Activated CD8-positive, alpha-beta memory T cell treated with anti-CD3 and anti-CD28 coated beads for 48 hours (primary cell): ENCODE data around the gene CENPS.
"Not testable (repeated sequence)": the region's sequence is repeated elsewhere in the genome, so short reads cannot be mapped to it uniquely, and the experiment has no call there.

ENCODE experiments used
- DNase-seq, 3 experiments: peaks; one replicate each; pipeline ENCODE4 v3.0.0-alpha.2; 2020; ENCODE audit warnings: low read depth in 2 of 3, low spot score in 2 of 3

CENPS gene

GRCh38 chr1:10418741-10419140 lies 11.5 kb upstream of the CENPS start:
- DNase-seq, result not testable (repeated sequence)

- DNase-seq, result no peak
Observed at GRCh38 chr1:10419351-10419750, 10.9 kb upstream of the CENPS start.

GRCh38 chr1:10421637-10422036 lies 8.6 kb upstream of the CENPS start:
- no peak for DNase-seq

- no peak for DNase-seq
Observed at GRCh38 chr1:10424034-10424433, 6.2 kb upstream of the CENPS start.

- no peak for DNase-seq
Observed at GRCh38 chr1:10424651-10425050, 5.6 kb upstream of the CENPS start.

- not testable (repeated sequence) for DNase-seq
Observed at GRCh38 chr1:10425826-10426534, 4.3 kb upstream of the CENPS start.

- DNase-seq, result not testable (repeated sequence)
Observed at GRCh38 chr1:10426535-10426848, 3.7 kb upstream of the CENPS start.

GRCh38 chr1:10428984-10429383 lies 1.2 kb upstream of the CENPS start:
- DNase-seq, result no peak

- DNase-seq, result no peak
Observed at GRCh38 chr1:10429868-10430215, 391 bp upstream of the CENPS start.

GRCh38 chr1:10431070-10431730 lies 967 bp downstream of the CENPS start:
- DNase-seq, result no peak

GRCh38 chr1:10432910-10433700 lies 2.9 kb downstream of the CENPS start:
- DNase-seq, result no peak

GRCh38 chr1:10433790-10434189 lies 3.6 kb downstream of the CENPS start:
- no peak for DNase-seq

GRCh38 chr1:10434590-10434989 lies 4.4 kb downstream of the CENPS start:
- DNase-seq, result no peak

- no peak for DNase-seq
Observed at GRCh38 chr1:10437052-10437451, 6.8 kb downstream of the CENPS start.

GRCh38 chr1:10438677-10439163 lies 8.5 kb downstream of the CENPS start:
- DNase-seq, result no peak

- no peak for DNase-seq
Observed at GRCh38 chr1:10440305-10440704, 10.1 kb downstream of the CENPS start.

- no peak for DNase-seq
Observed at GRCh38 chr1:10440794-10441193, 10.6 kb downstream of the CENPS start.

- DNase-seq, result no peak
Observed at GRCh38 chr1:10444248-10444647, 14.0 kb downstream of the CENPS start.

- no peak for DNase-seq
Observed at GRCh38 chr1:10444795-10445397, 14.7 kb downstream of the CENPS start.

GRCh38 chr1:10446790-10447422 lies 16.7 kb downstream of the CENPS start:
- DNase-seq, result no peak

GRCh38 chr1:10449751-10450150 lies 19.5 kb downstream of the CENPS start, which contains the start of gene CORT:
CORT (plus strand) TSS chr1:10450031; CDS start chr1:10450224, 193 bp downstream.
- no peak for DNase-seq
